ENCODE measurements around the gene EFEMP1.

Gene EFEMP1, protein sequence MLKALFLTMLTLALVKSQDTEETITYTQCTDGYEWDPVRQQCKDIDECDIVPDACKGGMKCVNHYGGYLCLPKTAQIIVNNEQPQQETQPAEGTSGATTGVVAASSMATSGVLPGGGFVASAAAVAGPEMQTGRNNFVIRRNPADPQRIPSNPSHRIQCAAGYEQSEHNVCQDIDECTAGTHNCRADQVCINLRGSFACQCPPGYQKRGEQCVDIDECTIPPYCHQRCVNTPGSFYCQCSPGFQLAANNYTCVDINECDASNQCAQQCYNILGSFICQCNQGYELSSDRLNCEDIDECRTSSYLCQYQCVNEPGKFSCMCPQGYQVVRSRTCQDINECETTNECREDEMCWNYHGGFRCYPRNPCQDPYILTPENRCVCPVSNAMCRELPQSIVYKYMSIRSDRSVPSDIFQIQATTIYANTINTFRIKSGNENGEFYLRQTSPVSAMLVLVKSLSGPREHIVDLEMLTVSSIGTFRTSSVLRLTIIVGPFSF

DNA sequence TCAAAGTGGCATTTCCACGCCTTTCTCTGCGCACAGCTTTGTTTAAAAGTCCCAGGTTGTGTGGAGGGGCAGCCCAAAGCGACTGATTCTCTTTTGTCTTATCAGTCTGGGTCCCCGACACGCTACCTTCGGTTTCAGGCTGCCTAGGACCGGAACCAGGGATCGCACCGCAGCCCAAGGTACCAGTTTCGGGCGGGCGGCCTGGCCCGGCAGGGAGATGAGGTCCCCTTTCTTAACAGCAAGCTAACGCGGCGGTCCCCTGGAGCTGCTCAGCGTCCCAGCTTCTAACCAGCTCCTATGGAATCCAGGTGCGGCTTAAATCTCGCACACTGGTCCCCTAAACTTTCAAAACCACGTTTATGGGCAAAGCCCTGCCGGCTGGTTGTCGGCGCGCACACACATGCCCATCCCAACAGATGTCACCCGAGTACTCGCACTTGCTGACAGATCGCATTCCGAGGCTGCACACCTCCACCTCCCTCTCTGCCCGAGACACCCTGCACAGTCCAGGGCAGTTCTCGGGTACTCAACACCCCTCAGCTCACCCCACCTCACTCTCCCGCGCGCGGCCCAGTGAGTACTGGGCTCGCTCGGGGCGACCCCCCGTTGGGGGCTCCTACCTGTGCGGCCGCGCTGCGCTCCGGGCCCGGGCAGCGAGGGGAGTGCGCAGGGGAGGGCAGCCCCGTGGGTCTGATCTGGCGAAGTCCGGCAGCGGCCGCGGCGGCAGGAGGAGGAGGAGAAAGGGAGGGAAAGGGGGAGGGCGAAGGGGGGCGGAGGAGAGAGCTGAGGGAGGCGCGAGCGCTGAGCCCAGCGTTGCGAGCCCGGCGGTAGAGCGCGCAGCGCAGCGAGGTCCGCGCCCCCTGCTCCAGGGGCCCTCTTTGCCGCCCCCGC lies at the start of gene EFEMP1:
EFEMP1 (minus strand) TSS at position 692 of the 891 bp plus-strand sequence. CDS start 1,342 bp downstream, outside the sequence.
- no peak for DNase-seq

DNA sequence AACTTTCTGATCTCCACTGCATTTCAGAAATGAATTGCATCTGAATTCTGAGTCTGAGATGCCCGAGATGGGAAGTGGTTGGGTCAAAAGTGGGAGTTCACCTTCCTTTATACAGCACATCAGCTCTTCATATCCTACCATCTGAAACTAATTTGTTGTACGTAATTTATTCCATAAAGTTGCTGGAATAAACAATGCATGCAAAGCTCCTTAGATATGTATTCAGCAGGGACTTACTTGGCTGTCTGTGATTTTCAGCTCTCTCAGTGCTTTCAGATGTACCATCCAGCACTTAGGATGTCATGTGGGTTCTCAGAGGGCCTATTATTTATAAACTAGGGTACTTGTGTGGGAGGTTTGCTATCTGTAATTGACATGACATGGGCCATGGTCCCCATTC lies 46.9 kb upstream of the EFEMP1 start:
- no peak for DNase-seq

- DNase-seq = no peak
Measured at GRCh38 chr2:55968941-55969340, 45.4 kb upstream of the EFEMP1 start.

- DNase-seq = no peak
Measured at GRCh38 chr2:55966401-55967118, 43.0 kb upstream of the EFEMP1 start.

GRCh38 chr2:55965966-55966365 lies 42.4 kb upstream of the EFEMP1 start:
- no peak for DNase-seq

GRCh38 chr2:55965276-55965675 lies 41.7 kb upstream of the EFEMP1 start:
- DNase-seq = no peak

GRCh38 chr2:55962915-55963314 lies 39.3 kb upstream of the EFEMP1 start:
- no peak for DNase-seq

- DNase-seq = peak; percentile 10
Measured at GRCh38 chr2:55961318-55961911, 37.8 kb upstream of the EFEMP1 start.

DNA sequence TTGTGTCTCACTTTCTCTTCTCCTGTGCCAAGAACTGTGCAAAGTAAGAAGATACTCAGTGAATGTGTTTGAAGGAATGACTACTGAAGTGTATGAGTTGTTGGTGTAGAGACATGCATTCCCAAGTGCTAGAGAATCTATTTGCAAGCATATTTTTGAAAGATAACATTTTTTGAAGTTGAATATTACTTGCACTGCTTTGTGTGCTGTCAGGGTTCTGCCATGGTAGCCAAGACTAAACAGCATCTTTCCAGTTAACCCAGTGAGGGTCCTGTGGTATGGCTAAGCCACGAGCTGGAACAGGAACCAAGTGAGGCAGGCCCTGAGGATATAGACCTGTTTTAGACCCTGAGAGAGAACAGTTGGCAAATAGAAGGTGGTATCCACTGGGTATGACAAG lies 35.2 kb upstream of the EFEMP1 start:
- no peak for DNase-seq

- no peak for DNase-seq
Measured at GRCh38 chr2:55957142-55957541, 33.6 kb upstream of the EFEMP1 start.

- DNase-seq = no peak
Measured at GRCh38 chr2:55954306-55955035, 30.9 kb upstream of the EFEMP1 start.

DNA sequence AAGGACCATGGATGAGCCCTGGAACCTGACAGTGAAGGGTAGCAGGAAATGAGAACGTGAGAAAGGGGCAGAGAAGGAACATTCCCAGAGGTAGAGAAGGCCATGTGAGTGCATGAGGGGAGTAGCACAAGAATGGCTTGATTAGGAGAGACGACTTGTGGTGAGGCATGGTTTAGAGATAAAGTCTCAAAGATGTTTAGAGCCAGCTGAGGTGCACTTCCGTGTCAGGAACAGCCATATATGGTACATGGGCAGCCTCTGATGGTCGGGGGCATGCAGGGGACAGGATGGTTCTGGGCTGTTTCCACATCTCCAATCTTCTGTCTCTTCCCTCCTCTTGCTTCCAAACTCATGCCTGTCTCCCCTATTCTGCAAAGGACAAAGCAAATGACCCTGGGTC lies 28.8 kb upstream of the EFEMP1 start:
- no peak for DNase-seq

- DNase-seq = no peak
Measured at GRCh38 chr2:55951533-55951932, 28.0 kb upstream of the EFEMP1 start.

- no peak for DNase-seq
Measured at GRCh38 chr2:55949613-55950012, 26.0 kb upstream of the EFEMP1 start.

DNA sequence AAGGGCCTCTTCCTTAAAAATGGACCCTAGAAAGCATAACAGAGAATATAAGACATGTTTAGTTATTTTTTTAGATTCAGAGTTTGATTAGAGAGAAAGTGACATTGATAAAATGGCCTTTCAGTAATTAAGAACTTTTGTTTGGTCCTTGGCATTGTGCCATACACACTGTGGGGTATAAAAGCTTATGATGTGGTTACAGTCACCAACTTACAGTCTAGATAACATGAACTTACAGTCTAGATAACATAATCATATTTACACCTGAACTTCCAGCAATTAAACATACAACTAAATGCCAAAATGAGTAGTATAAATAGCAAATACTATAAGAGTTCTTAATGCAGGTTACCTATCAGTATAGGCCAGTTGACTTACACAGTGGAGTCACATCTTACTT lies 25.6 kb upstream of the EFEMP1 start:
- DNase-seq = no peak

- no peak for DNase-seq
Measured at GRCh38 chr2:55948176-55948923, 24.8 kb upstream of the EFEMP1 start.

GRCh38 chr2:55947752-55948151 lies 24.2 kb upstream of the EFEMP1 start:
- no peak for DNase-seq

GRCh38 chr2:55946793-55947192 lies 23.2 kb upstream of the EFEMP1 start:
- no peak for DNase-seq

DNA sequence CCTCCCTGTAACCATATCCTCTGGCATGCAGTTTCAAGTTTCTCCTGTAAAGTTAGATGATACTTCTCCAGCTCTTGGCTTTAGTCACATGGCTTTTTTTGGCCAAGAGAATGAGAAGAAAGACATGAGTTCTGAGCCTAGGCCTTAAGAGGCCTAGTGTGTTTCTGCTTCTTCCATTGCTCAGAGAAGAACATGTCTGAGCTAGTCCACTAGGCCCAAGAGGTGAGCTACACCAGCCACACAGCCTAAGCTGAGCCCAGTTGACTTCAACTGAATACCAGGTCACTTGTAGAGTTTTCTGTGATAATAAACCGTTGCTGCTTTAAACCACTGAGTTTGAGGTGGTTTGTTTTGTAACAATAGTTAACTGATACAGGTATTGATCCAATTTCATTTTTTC lies 19.9 kb upstream of the EFEMP1 start:
- no peak for DNase-seq

DNA sequence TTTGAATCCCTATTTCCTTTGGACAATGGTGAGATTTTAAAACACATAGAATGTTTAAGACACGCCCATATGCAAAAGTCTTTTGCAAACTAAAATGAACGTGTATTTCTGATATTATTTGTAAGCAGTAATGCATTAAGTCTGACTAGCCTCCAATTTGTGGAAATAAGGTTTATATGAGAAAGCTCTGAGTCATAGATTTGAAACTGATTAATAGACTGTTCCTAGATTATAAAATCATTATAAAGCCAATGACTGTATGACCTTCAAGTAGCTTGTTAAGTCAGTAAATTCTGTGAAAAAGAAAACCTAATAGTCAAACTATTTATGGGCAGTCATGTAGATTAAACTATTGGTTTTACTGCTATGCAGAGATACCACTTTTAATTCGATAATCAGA lies 12.8 kb upstream of the EFEMP1 start:
- no peak for DNase-seq

- DNase-seq = no peak
Measured at GRCh38 chr2:55934337-55934736, 10.8 kb upstream of the EFEMP1 start.
